Measurements from ENCODE around the gene ZNF599.

Gene ZNF599

DNA sequence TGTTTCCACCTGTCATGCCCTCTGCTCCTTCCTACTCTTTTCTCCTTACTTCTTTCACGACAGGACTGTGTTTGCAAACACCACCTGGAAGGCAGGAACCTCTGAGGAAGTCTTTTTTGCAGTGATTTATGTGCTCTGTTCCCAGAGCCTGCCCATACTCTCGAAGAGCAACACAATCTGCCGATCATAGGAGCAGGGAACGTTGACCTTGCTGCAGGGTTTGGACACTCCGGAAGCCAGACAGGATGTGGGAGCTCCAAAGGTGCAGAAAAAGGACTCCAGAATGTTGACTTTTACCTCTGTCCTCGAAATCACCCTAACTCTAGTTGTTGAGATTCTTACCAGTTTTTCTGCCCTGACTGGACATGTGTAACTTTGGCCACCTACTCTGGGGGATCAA, 47.6 kb downstream of the ZNF599 start:
- H3K27me3 ChIP-seq (replicated peaks; ENCODE audit: control insufficient read depth, insufficient read depth, low read length) = no peaks in the 10 kb centered on the region
- no peak for DNase-seq (ENCODE audit: extremely low read depth, insufficient read length)
- H3K36me3 ChIP-seq (ENCODE audit: control insufficient read depth, insufficient read depth, low read length) = no peaks in the 10 kb centered on the region
- H3K4me3 ChIP-seq (replicated peaks; ENCODE audit: low read depth, low read length) = no peak overlapping the region
- TF ChIP-seq, protein P1, sequence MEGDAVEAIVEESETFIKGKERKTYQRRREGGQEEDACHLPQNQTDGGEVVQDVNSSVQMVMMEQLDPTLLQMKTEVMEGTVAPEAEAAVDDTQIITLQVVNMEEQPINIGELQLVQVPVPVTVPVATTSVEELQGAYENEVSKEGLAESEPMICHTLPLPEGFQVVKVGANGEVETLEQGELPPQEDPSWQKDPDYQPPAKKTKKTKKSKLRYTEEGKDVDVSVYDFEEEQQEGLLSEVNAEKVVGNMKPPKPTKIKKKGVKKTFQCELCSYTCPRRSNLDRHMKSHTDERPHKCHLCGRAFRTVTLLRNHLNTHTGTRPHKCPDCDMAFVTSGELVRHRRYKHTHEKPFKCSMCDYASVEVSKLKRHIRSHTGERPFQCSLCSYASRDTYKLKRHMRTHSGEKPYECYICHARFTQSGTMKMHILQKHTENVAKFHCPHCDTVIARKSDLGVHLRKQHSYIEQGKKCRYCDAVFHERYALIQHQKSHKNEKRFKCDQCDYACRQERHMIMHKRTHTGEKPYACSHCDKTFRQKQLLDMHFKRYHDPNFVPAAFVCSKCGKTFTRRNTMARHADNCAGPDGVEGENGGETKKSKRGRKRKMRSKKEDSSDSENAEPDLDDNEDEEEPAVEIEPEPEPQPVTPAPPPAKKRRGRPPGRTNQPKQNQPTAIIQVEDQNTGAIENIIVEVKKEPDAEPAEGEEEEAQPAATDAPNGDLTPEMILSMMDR (IDR thresholded peaks at IDR 0.05; ENCODE audit: insufficient read depth, low read length, poor library complexity, severe bottlenecking) = no peak

DNA sequence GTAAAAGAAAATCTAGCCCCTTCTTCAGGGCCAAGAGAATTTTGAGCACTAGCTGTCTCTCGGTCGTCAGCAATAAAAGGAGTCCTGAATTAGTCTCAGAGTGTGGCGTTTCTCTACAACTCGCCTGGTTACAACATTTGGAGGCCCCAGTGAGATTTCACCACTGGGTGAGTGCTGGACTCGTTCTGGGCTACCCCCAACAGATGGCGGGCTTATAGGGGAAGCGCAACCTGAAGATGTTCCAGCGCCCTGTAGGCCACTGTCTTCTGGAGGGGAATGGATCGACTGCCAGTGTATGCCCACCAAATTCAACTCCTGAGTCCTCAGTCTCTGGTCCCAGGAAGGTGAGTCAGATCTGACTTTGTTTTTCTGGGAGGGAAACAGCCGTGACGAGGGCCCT, 50.7 kb downstream of the ZNF599 start:
- Histone ChIP-seq H3K36me3 (ENCODE audit: control insufficient read depth, insufficient read depth, low read length) (no peaks in the 10 kb centered on the region), H3K4me3 (replicated peaks; ENCODE audit: low read depth, low read length) (no peak overlapping the region), H3K27me3 (replicated peaks; ENCODE audit: control insufficient read depth, insufficient read depth, low read length) (no peaks in the 10 kb centered on the region)
- TF ChIP-seq, protein P1 (IDR thresholded peaks at IDR 0.05; ENCODE audit: insufficient read depth, low read length, poor library complexity, severe bottlenecking) = no peak
- no peak for DNase-seq (ENCODE audit: extremely low read depth, insufficient read length)

DNA sequence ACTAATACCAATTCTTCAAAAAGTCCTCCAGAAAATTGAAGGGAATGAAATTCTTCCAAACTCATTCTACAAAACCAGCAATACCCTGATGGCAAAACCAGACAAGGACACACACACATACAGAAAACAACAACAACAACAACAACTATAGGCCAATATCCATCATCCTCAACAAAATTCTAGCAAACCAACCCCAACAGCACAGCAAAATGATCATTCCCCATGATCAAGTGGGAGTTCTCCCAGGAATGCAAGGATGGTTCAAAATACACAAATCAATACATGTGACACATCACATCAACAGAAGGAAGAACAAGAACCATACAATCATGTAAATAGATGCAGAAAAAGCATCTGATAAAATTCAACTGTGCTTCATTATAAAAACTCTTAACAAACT, 57.7 kb downstream of the ZNF599 start:
- H3K4me3 ChIP-seq (replicated peaks; ENCODE audit: low read depth, low read length) = no peak overlapping the region
- H3K36me3 ChIP-seq (ENCODE audit: control insufficient read depth, insufficient read depth, low read length) = no peaks in the 10 kb centered on the region
- TF ChIP-seq, protein P1 (IDR thresholded peaks at IDR 0.05; ENCODE audit: insufficient read depth, low read length, poor library complexity, severe bottlenecking) = no peak
- no peaks in the 10 kb centered on the region for H3K27me3 ChIP-seq (replicated peaks; ENCODE audit: control insufficient read depth, insufficient read depth, low read length)
- no peak for DNase-seq (ENCODE audit: extremely low read depth, insufficient read length)

DNA sequence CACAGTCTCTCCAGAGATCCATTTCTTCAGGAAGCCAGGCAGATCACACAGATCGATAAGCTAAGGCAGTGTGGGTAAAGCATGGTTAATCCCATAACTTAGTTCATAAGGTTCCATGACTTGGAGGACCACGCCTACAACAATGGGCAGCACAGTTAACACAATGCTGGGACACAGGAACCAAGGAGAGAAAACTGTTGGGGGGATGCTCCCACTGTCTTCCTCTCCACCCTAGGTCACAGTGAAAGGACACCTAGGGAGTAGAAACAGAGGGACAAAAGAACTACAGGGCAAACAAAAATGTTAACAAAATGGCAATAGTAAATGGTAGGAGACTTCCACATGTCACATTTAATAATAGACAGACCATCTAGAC, 59.8 kb downstream of the ZNF599 start:
- TF ChIP-seq, protein P1 (IDR thresholded peaks at IDR 0.05; ENCODE audit: insufficient read depth, low read length, poor library complexity, severe bottlenecking) = no peak
- Histone ChIP-seq H3K27me3 (replicated peaks; ENCODE audit: control insufficient read depth, insufficient read depth, low read length) (no peaks in the 10 kb centered on the region), H3K36me3 (ENCODE audit: control insufficient read depth, insufficient read depth, low read length) (no peaks in the 10 kb centered on the region), H3K4me3 (replicated peaks; ENCODE audit: low read depth, low read length) (no peak overlapping the region)
- DNase-seq (ENCODE audit: extremely low read depth, insufficient read length) = no peak

DNA sequence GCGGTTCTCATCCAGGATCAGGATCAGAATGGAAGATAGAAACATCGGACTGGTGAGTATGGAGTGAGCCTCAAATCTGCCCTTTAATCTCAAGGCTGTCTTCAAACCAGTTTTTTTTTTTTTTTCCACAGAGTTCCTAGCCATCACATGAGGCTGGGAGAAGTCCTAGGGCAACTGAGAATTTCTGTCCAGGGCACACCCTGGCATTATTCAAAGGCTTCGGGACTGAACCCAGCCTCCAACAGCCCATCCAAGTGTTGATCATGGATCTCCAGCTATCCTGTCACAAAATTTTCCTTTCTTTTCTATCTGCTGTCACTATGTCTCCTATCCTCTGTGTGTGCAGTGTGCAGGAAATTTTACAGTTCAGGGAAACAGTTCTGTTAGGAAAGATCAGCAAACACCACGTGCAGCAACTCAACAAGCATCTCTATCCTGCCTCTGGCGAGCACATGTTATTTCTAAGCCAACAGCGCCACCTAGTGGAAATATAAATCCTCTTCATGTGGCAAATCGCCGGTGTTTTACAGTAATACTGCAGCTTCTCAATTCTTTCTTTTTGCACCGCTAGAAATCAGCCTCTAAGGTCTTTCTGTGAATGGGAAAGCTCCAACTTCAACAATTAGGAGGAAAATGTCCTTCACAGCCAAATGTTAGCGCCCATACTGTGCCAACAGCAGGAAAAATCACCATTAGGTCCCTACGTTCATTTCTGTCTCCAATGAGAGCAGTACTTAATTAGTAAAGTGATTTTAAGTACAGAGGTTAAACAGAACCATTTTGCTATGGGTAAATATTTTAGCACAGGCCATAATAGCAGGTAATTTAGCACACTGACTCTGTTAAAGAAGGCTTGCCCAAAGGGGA, 60.4 kb downstream of the ZNF599 start:
- no peak for DNase-seq (ENCODE audit: extremely low read depth, insufficient read length)
- H3K4me3 ChIP-seq (replicated peaks; ENCODE audit: low read depth, low read length) = no peak overlapping the region
- H3K27me3 ChIP-seq (replicated peaks; ENCODE audit: control insufficient read depth, insufficient read depth, low read length) = no peaks in the 10 kb centered on the region
- TF ChIP-seq, protein P1 (IDR thresholded peaks at IDR 0.05; ENCODE audit: insufficient read depth, low read length, poor library complexity, severe bottlenecking) = peak; percentile 45
- H3K36me3 ChIP-seq (ENCODE audit: control insufficient read depth, insufficient read depth, low read length) = no peaks in the 10 kb centered on the region
